ENCODE measurements around the gene KCNH1.

- TF ChIP-seq MAX (IDR thresholded peaks at IDR 0.05) (no peak), EP300 (IDR thresholded peaks at IDR 0.05) (no peak), POLR2A (IDR thresholded peaks at IDR 0.05; ENCODE audit: low read length) (no peak)
These were observed 1.1 kb downstream of the KCNH1 start for GRCh38 chr1:211132721-211133392.

All from A549 (cell line).